Heart left ventricle (tissue), 16 donors: ENCODE measurements around the gene DLG1. TPM values are rescaled to one million over a fixed set of nuclear protein-coding genes. Genes with fewer than 3 reads are reported as not detected.

Source experiments
- ATAC-seq, 4 donors: fragments of 200-7000 bp; cut with Tn5 transposase; one replicate each; pipeline ENCODE4 v1.9.1; 2020 to 2022; ENCODE audit warnings: moderate library complexity in 4 of 4, mild to moderate bottlenecking in 3 of 4, moderate number of reproducible peaks in 1 of 4
- DNase-seq, 5 donors: peaks; one replicate each; pipeline ENCODE4 v3.0.0-alpha.2; 2020
- H3K27ac ChIP-seq, 12 donors: fragments of 200-600 bp; sonication (generic) in 4 of 12; one replicate each; pipeline versions ENCODE4 v1.5.0 to v1.8.0; 2016 to 2022; ENCODE audit warnings: mild to moderate bottlenecking in 2 of 12
- H3K27me3 ChIP-seq, 9 donors: fragments of 200-600 bp; sonication (generic) in 2 of 9; one replicate each; pipeline versions ENCODE4 v1.5.1 to v1.8.0; 2016 to 2022; ENCODE audit warnings: mild to moderate bottlenecking in 3 of 9
- H3K36me3 ChIP-seq, 9 donors: fragments of 200-600 bp; sonication (generic) in 2 of 9; one replicate each; pipeline versions ENCODE4 v1.5.0 to v1.8.0; 2018 to 2022; ENCODE audit warnings: mild to moderate bottlenecking in 2 of 9
- H3K4me1 ChIP-seq, 12 donors: fragments of 200-600 bp; sonication (generic) in 4 of 12; one replicate each; pipeline versions ENCODE4 v1.5.0 to v1.8.0; 2016 to 2022; ENCODE audit warnings: mild to moderate bottlenecking in 3 of 12
- H3K4me3 ChIP-seq, 12 donors: fragments of 200-600 bp; sonication (generic) in 4 of 12; one replicate each; pipeline versions ENCODE4 v1.5.0 to v1.8.0; 2017 to 2022; ENCODE audit warnings: mild to moderate bottlenecking in 9 of 12, moderate library complexity in 4 of 12
- H3K9me3 ChIP-seq, 12 donors: fragments of 200-600 bp; sonication (generic) in 4 of 12; one replicate each; pipeline versions ENCODE4 v1.5.0 to v1.8.0; 2016 to 2022; ENCODE audit warnings: mild to moderate bottlenecking in 1 of 12
- POLR2A ChIP-seq, 2 donors: fragments of 450-650 bp; IDR thresholded peaks; one replicate each; pipeline ENCODE4 v1.6.1; 2017; ENCODE audit warnings: antibody characterized with exemption in 2 of 2, mild to moderate bottlenecking in 2 of 2, moderate library complexity in 2 of 2
- WGBS, 4 donors: extraction: QIAGEN DNeasy Blood & Tissue Kit in 2 of 4; methylation state at CpG; one replicate each; pipeline versions ENCODE4 v1.1.5 to v1.1.7; 2013 to 2018; 5-methylcytosine and 5-hydroxymethylcytosine counted together
- intact Hi-C, 10 donors: fragments of 100-400 bp; cut with DNase I; formaldehyde crosslinking; loops; one replicate each; pipeline versions ENCODE4 v1.11.1 to v1.14.2; 2022
- polyA plus RNA-seq, 2 donors: library from polyadenylated mRNA; stranded (reverse); fragments of 200-250 nt; gene quantifications; one replicate each; pipeline ENCODE4 v1.2.3, GENCODE V29; 2013
- total RNA-seq, 9 donors: library from RNA; depleted of rRNA in 2 of 9; stranded (reverse); fragments of >200 nt in 2 of 9; fragmentation: NEBNext Ultra II Directional in 3 of 9; extraction: Animal tissue kit (Norgen Biotek cat#: 25700) in 3 of 9; gene quantifications; one replicate each; pipeline versions ENCODE4 v1.1.0 to v1.2.4, GENCODE V29; 2016 to 2023
- TF ChIP-seq, protein P1 (sequence below), 12 donors: fragments of 200-600 bp; sonication (generic) in 4 of 12; IDR thresholded peaks; one replicate each; pipeline versions ENCODE4 v1.5.0 to v1.8.0; 2018 to 2022; ENCODE audit warnings: antibody characterized with exemption in 12 of 12, mild to moderate bottlenecking in 5 of 12
- donor health status: ischemic (EF 13 %, LVEDD 7.1; RV severe dilation, severe dysfunction).
- donor health status: healthy with polysubstance abuse.
- donor health status: DM: no; HTN: yes; CAD: no.
- donor health status: DM: no; HTN: no; CAD: no.
- donor health status: ischemic (EF 25% LVEDD 6.9; RV normal size, moderate dysfunction).
- donor health status: ischemic (EF 25% LVEDD 5.7; RV mildly dilated, moderate dysfunction).
- donor health status: healthy.
- donor health status: DM: yes; HTN: yes; CAD: no.
- donor health status: ischemic (EF 35%, LVEDD 5.7; RV mildly dilated, moderate dysfunction).
- donor health status: nonischemic (EF 11% LVEDD 7.7; RV severe dilation, severe dysfunction).
- donor health status: DM: yes; HTN: yes; CAD: no.
- donor health status: PGD.
- donor health status: ischemic (EF 29% LVEDD 5.4; RV normal size, mild dysfunction).
- donor health status: nonischemic (EF 23%, LVEDD 6.1; RV moderate dilation, normal function).

The DLG1 gene
- total and polyA plus RNA-seq, 11 donors = 17.4 to 151 (median 63.6) TPM

DNA sequence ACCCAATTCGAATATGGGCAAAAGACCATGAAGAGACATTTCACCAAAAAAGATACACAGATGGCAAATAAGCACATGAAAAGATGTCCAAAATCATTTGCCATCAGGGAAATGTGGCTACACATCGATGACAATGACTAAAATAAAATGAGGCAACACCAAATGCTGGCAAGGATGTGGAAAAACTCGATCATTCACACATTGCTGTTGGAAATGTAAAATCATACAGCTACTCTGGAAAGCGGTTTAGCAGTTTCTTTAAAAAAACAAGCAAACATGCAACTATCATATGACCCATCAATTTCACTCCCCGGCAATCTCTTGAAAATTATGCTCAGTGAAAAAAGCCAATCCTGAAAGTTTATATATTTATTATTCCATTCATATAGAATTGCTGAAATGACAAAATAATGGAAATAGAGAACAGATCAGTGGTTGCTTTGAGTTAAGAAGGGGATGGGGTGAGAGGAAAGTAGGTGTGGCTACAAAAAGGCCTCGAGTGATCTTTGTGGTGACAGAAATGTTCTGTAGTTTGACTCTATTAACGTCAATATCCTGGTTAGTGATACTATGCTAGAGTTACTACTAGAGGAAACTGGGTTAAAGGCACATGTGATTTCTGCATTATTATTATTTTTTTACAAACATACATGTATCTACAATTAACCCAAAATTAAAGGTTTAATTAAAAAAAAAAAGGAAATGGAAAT lies 45.0 kb downstream of the DLG1 start:
- TF ChIP-seq, protein P1, sequence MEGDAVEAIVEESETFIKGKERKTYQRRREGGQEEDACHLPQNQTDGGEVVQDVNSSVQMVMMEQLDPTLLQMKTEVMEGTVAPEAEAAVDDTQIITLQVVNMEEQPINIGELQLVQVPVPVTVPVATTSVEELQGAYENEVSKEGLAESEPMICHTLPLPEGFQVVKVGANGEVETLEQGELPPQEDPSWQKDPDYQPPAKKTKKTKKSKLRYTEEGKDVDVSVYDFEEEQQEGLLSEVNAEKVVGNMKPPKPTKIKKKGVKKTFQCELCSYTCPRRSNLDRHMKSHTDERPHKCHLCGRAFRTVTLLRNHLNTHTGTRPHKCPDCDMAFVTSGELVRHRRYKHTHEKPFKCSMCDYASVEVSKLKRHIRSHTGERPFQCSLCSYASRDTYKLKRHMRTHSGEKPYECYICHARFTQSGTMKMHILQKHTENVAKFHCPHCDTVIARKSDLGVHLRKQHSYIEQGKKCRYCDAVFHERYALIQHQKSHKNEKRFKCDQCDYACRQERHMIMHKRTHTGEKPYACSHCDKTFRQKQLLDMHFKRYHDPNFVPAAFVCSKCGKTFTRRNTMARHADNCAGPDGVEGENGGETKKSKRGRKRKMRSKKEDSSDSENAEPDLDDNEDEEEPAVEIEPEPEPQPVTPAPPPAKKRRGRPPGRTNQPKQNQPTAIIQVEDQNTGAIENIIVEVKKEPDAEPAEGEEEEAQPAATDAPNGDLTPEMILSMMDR (IDR thresholded peaks at IDR 0.05) = no peak
- no peak for TF ChIP-seq POLR2A (IDR thresholded peaks at IDR 0.05)
- ATAC-seq (no peak), DNase-seq (no peak)
- Histone ChIP-seq H3K27ac (no peak overlapping the region), H3K27me3 (no peaks in the 10 kb centered on the region), H3K4me1 (peaks cover 0 to 17% (median 8%) of the 10 kb centered on the region in 12 donors), H3K36me3 (no peaks in the 10 kb centered on the region), H3K9me3 (peaks cover 0 to 24% (median 15%) of the 10 kb centered on the region in 12 donors), H3K4me3 (no peak overlapping the region)
- WGBS, 4 donors = 77 to 83% (median 81%) methylated on average over 7 of the region's 7 CpGs
- intact Hi-C loops = loop anchor here in 1 of 10 donors (10.0 kb wide), 1 partner anchor 201 kb away; no protein-coding TSS in a partner anchor

DNA sequence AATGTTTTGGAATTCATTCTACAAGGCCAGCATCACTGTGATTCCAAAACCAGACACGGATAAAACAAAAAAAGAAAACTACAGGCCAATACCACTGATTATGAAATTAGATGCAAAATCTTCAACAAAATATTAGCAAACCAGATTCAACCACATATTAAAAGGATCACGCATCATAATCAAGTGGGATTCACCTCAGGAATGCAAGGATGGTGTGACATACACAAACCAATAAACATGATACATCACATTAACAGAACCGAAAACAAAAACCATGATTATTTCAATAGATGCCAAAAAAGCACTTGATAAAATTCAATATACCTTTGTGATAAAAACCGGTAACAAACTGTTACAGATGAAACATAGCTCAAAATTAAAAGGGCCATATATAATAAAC lies 48.9 kb downstream of the DLG1 start:
- Histone ChIP-seq H3K9me3 (peaks cover 0 to 32% (median 19%) of the 10 kb centered on the region in 12 donors), H3K27ac (no peak overlapping the region), H3K36me3 (no peaks in the 10 kb centered on the region), H3K4me3 (no peak overlapping the region), H3K4me1 (peaks cover 0 to 7% (median 0%) of the 10 kb centered on the region in 12 donors), H3K27me3 (no peaks in the 10 kb centered on the region)
- no peak for DNase-seq
- WGBS, 4 donors = 71 to 86% (median 85%) methylated on average over 4 of the region's 4 CpGs
- no peak for ATAC-seq
- intact Hi-C loops = no loop called here
- TF ChIP-seq, protein P1 (IDR thresholded peaks at IDR 0.05) = no peak
- TF ChIP-seq POLR2A (IDR thresholded peaks at IDR 0.05) = no peak

DNA sequence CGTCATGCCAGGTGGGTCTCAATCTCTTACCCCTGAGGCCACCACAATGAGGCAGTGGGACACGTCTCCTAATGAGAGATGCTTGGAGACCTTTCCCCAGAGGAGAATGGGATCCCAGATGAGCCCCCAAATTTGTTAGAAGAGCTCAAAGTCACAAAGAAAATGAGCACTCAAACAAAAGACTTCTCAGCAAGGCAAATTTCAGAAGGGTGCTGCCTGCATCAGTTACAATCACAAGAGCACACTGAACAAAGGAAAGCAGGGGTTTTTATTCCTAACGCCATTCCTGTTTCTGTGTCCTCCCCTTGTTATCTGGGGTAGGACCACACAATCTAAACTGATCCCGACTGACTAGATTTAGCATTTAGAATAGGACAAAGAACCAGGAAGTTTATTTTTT lies 50.1 kb downstream of the DLG1 start:
- 98 to 99% (median 99%) methylated on average over 4 of the region's 4 CpGs for WGBS, 4 donors
- DNase-seq (no peak), ATAC-seq (no peak)
- Histone ChIP-seq H3K4me1 (no peaks in the 10 kb centered on the region), H3K4me3 (no peak overlapping the region), H3K9me3 (peaks cover 0 to 39% (median 21%) of the 10 kb centered on the region in 12 donors), H3K27me3 (no peaks in the 10 kb centered on the region), H3K36me3 (peaks cover 0 to 8% (median 0%) of the 10 kb centered on the region in 9 donors), H3K27ac (no peak overlapping the region)
- TF ChIP-seq POLR2A (IDR thresholded peaks at IDR 0.05) = no peak
- TF ChIP-seq, protein P1 (IDR thresholded peaks at IDR 0.05) = no peak
- intact Hi-C loops = no loop called here

DNA sequence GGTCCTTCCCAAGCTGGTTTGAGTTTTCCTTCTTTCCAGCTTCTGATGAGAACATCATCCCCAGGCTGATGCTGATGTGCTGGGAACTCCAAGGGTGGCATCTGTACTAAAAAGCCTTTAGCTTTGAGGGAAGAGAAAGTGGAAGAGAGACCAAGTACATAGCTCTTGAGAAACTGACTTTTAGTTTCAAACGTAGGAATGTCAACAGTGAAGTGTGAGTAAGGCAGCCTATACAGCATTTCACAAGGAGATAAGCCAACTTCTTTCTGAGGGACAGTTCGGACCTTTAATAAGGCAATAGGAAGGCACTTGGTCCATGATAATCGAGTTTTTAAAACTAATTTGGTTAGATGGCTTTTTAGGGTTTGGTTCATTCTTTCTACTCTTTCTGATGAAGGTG lies 53.7 kb downstream of the DLG1 start:
- no peak for ATAC-seq
- WGBS, 4 donors = 87 to 96% (median 92%) methylated on average over 3 of the region's 3 CpGs
- DNase-seq = no peak
- Histone ChIP-seq H3K27ac (no peak overlapping the region), H3K4me1 (peaks cover 0 to 8% (median 0%) of the 10 kb centered on the region in 12 donors), H3K4me3 (no peak overlapping the region), H3K9me3 (peaks cover 0 to 63% (median 33%) of the 10 kb centered on the region in 12 donors), H3K27me3 (no peaks in the 10 kb centered on the region), H3K36me3 (peaks cover 0 to 9% (median 3%) of the 10 kb centered on the region in 9 donors)
- intact Hi-C loops = no loop called here
- TF ChIP-seq, protein P1 (IDR thresholded peaks at IDR 0.05) = no peak
- no peak for TF ChIP-seq POLR2A (IDR thresholded peaks at IDR 0.05)
